Smooth muscle cell of trachea (primary cell): ENCODE data around the gene DCUN1D3. TPM values are rescaled to one million over a fixed set of nuclear protein-coding genes. Genes with fewer than 3 reads are reported as not detected.

Experiments used
- total RNA-seq: library from RNA; depleted of rRNA; stranded (reverse); fragments of >200 nt; gene quantifications from 2 replicates; pipeline ENCODE4 v1.2.1, GENCODE V29; 2014

Gene DCUN1D3, protein sequence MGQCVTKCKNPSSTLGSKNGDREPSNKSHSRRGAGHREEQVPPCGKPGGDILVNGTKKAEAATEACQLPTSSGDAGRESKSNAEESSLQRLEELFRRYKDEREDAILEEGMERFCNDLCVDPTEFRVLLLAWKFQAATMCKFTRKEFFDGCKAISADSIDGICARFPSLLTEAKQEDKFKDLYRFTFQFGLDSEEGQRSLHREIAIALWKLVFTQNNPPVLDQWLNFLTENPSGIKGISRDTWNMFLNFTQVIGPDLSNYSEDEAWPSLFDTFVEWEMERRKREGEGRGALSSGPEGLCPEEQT
- 27.8 and 35.2 TPM in 2 replicates for total RNA-seq

DNA sequence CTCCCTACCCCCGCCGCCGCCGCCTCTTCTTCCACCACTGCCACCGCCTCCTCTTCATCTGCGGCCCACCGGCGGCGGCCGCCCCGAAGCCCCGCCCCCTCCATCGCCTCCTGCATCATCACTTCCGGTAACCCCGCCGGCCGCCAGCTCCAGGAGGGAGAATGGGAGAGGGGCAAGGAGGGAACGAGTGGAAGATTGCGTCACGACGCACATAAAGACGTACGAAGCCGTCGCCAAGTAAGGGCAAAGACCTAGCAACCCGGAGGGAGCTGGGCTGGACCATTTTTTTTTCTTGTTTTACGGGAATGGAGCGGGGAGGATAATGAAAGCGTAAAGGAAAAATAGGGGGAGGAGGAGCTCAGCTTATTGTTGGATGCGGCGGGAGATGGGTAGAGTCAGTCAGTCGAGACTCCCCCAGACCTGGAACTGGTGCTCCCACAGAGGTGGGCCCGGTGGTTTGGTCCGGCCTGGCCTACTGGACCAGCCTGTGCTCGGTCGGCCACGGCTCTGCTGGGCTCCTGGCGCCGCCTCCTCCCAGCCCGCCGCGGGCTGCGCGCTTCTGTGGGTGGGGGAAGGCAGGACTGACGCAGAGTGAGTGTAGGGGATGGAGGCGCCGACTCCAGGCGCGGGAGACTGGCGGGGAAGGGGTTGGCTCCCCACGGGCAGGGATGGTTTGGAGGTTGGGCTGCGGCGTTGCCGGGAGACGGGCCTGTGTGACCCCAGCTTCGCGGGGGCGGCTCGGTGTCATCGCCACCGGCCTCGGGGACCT lies at the start of gene DCUN1D3, which contains the start of gene LYRM1:
TSS of gene DCUN1D3 (minus strand) at position 60 of the 769 bp plus-strand sequence. CDS start 37,820 bp downstream, outside the sequence.
TSS of gene LYRM1 (plus strand) at position 473 of the 769 bp plus-strand sequence. CDS start 14,785 bp downstream, outside the sequence.

DNA sequence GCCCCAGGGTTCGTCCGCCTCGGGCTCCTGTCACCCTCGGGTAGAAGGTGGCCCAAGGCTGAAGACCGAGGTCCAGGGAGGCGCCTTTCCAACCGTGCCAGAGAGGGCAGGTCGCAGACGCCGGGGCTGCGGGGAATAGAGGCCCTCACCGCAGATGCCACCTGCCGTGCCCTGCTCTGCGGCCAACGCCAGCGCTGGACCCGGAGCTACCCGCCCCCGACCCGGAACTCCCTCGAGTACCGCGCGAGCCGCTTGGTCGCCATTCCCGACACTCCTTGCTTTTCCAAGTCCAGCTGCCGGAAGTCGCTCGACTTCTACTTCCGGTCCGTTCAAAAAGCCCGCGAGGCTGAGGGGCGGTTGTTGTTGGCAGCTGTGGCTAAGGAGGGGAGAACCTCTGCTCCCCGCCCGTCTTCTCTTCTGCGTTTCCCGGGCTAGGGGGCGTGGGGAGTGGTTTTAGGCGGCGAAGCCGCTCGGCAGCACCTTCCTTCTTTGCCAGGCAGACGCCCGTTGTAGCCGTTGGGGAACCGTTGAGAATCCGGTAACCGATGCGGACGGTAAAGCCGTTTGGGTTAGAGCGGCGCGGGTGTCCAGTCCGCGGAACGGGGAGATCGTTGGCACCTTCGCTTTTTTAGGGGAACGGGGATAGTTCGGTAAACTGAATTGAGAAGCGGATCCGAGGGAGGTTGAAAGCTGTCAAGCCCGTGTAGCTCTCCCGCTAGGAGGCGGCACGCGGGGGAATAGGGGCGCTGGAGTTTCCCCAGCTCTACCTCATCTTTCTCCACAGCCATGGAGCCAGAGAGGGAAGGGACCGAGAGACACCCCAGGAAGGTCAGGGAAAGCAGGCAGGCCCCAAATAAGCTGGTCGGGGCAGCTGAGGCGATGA lies 93.7 kb downstream of the DCUN1D3 start, which contains the start of the genes ERI2 and REXO5:
TSS of gene ERI2 (minus strand) at position 305 of the 883 bp plus-strand sequence. CDS start at position 263, 42 bp downstream.
TSS of gene REXO5 (plus strand) at position 360 of the 883 bp plus-strand sequence. CDS start at position 787, 427 bp downstream.

Other genes with a start within 250 kb of the DCUN1D3 start
- gene ACSM1, start 202.7 kb downstream of the DCUN1D3 start, total RNA-seq, result under 0.01 TPM in 1 of 2 replicates, not detected in the other
- gene THUMPD1, start 158.5 kb downstream of the DCUN1D3 start, total RNA-seq, result 77.8 and 105 TPM in 2 replicates
- 0.29 and 1.7 TPM in 2 replicates for gene ACSM3, start 136.3 kb downstream of the DCUN1D3 start, total RNA-seq
- 25.3 and 41.7 TPM in 2 replicates for gene ERI2, start 93.9 kb downstream of the DCUN1D3 start, total RNA-seq
- gene REXO5, start 93.8 kb downstream of the DCUN1D3 start, total RNA-seq, result 6.8 and 14.4 TPM in 2 replicates
- 70.4 and 101 TPM in 2 replicates for gene LYRM1, start 413 bp upstream of the DCUN1D3 start, total RNA-seq